ENCODE data around the gene OLIG1. TPM values are rescaled to one million over a fixed set of nuclear protein-coding genes. Genes with fewer than 3 reads are reported as not detected.

OLIG1 gene
- total RNA-seq, 2 donors from 2014 or later: 0.48 TPM; not detected in 1

- 30 to 55% methylated on average over 21 to 45 of the region's 45 CpGs for WGBS, 2 experiments (ENCODE audit: insufficient coverage in 1 of 2, insufficient read length in 1 of 2)
- peak; percentile 79 for DNase-seq
- no peak overlapping the region for H3K9ac ChIP-seq (ENCODE audit: extremely low read depth, low read length, poor library complexity, severe bottlenecking)
- no peak overlapping the region for H3K27ac Mint-ChIP-seq
- TF ChIP-seq, protein P1, sequence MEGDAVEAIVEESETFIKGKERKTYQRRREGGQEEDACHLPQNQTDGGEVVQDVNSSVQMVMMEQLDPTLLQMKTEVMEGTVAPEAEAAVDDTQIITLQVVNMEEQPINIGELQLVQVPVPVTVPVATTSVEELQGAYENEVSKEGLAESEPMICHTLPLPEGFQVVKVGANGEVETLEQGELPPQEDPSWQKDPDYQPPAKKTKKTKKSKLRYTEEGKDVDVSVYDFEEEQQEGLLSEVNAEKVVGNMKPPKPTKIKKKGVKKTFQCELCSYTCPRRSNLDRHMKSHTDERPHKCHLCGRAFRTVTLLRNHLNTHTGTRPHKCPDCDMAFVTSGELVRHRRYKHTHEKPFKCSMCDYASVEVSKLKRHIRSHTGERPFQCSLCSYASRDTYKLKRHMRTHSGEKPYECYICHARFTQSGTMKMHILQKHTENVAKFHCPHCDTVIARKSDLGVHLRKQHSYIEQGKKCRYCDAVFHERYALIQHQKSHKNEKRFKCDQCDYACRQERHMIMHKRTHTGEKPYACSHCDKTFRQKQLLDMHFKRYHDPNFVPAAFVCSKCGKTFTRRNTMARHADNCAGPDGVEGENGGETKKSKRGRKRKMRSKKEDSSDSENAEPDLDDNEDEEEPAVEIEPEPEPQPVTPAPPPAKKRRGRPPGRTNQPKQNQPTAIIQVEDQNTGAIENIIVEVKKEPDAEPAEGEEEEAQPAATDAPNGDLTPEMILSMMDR (conservative IDR thresholded peaks at IDR 0.05): no peak
- peak overlapping the region; percentile 33 for H3K4me3 Mint-ChIP-seq
- no peaks in the 10 kb centered on the region for H3K9me3 ChIP-seq (ENCODE audit: control insufficient read depth, low read length)
- peaks cover 57% of the 10 kb centered on the region for H3K27me3 Mint-ChIP-seq (ENCODE audit: insufficient read depth)
- peaks cover 1% of the 10 kb centered on the region for H3K9me3 Mint-ChIP-seq
- no peaks in the 10 kb centered on the region for H3K36me3 ChIP-seq (ENCODE audit: control insufficient read depth, insufficient read depth, low read length)
- H3K27me3 ChIP-seq (ENCODE audit: control insufficient read depth, insufficient read depth, low read length, poor library complexity, severe bottlenecking): peaks cover 63% of the 10 kb centered on the region
- peak overlapping the region; percentile 66 for H3K4me3 ChIP-seq (ENCODE audit: low read length)
- peaks cover 24% of the 10 kb centered on the region for H3K4me1 Mint-ChIP-seq
- no peak overlapping the region for H3K27ac ChIP-seq (ENCODE audit: low read depth, low read length)
- no peaks in the 10 kb centered on the region for H3K4me1 ChIP-seq (ENCODE audit: control insufficient read depth, insufficient read depth, low read length)
- no peaks in the 10 kb centered on the region for H3K36me3 Mint-ChIP-seq (ENCODE audit: low read depth)
These were observed 39.8 kb downstream of the OLIG1 start for GRCh38 chr21:33109574-33110339.

DNA sequence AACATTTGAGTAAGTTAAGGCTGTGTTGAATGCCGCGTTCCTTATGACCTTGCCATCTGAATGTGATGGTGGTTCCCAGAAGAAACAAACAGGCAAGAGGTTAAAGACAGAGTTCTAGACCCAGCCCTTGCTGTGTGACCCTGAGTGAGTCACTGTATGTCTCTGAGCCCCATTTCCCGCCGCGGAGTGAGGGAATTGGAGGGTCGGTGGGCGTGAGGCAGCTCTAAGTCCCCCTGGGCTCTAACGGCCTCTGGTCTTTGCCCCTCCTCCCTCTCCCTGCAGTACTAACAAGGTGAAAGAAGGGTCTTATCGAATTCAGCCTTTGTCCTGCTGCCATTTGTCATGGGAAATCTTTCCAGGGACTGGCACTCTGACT lies 40.4 kb downstream of the OLIG1 start:
- no peak overlapping the region for H3K27ac ChIP-seq (ENCODE audit: low read depth, low read length)
- peaks cover 19% of the 10 kb centered on the region for H3K4me1 Mint-ChIP-seq
- no peaks in the 10 kb centered on the region for H3K9me3 Mint-ChIP-seq
- no peak overlapping the region for H3K4me3 ChIP-seq (ENCODE audit: low read length)
- H3K27me3 ChIP-seq (ENCODE audit: control insufficient read depth, insufficient read depth, low read length, poor library complexity, severe bottlenecking): peaks cover 64% of the 10 kb centered on the region
- H3K36me3 ChIP-seq (ENCODE audit: control insufficient read depth, insufficient read depth, low read length): no peaks in the 10 kb centered on the region
- H3K27ac Mint-ChIP-seq: no peak overlapping the region
- H3K4me1 ChIP-seq (ENCODE audit: control insufficient read depth, insufficient read depth, low read length): no peaks in the 10 kb centered on the region
- TF ChIP-seq, protein P1 (conservative IDR thresholded peaks at IDR 0.05): no peak
- no peak for DNase-seq
- 72 to 83% methylated on average over 3 to 9 of the region's 9 CpGs for WGBS, 2 experiments (ENCODE audit: insufficient coverage in 1 of 2, insufficient read length in 1 of 2)
- H3K36me3 Mint-ChIP-seq (ENCODE audit: low read depth): no peaks in the 10 kb centered on the region
- peaks cover 55% of the 10 kb centered on the region for H3K27me3 Mint-ChIP-seq (ENCODE audit: insufficient read depth)
- H3K9me3 ChIP-seq (ENCODE audit: control insufficient read depth, low read length): no peaks in the 10 kb centered on the region
- H3K4me3 Mint-ChIP-seq: peak overlapping the region; percentile 33
- no peak overlapping the region for H3K9ac ChIP-seq (ENCODE audit: extremely low read depth, low read length, poor library complexity, severe bottlenecking)

GRCh38 chr21:33111577-33111976 lies 41.6 kb downstream of the OLIG1 start:
- Histone ChIP-seq H3K27ac (ENCODE audit: low read depth, low read length) (no peak overlapping the region), H3K4me3 (ENCODE audit: low read length) (no peak overlapping the region), H3K27me3 (ENCODE audit: control insufficient read depth, insufficient read depth, low read length, poor library complexity, severe bottlenecking) (peaks cover 64% of the 10 kb centered on the region), H3K4me1 (ENCODE audit: control insufficient read depth, insufficient read depth, low read length) (no peaks in the 10 kb centered on the region), H3K36me3 (ENCODE audit: control insufficient read depth, insufficient read depth, low read length) (no peaks in the 10 kb centered on the region), H3K9ac (ENCODE audit: extremely low read depth, low read length, poor library complexity, severe bottlenecking) (no peak overlapping the region), H3K9me3 (ENCODE audit: control insufficient read depth, low read length) (no peaks in the 10 kb centered on the region)
- Mint-ChIP-seq H3K4me3 (no peak overlapping the region), H3K27me3 (ENCODE audit: insufficient read depth) (peaks cover 55% of the 10 kb centered on the region), H3K4me1 (peaks cover 16% of the 10 kb centered on the region), H3K9me3 (no peaks in the 10 kb centered on the region), H3K36me3 (ENCODE audit: low read depth) (no peaks in the 10 kb centered on the region), H3K27ac (no peak overlapping the region)
- WGBS, 2 experiments (ENCODE audit: insufficient coverage in 1 of 2, insufficient read length in 1 of 2): 87 to 90% methylated on average over 6 of the region's 6 CpGs
- no peak for DNase-seq
- TF ChIP-seq, protein P1 (conservative IDR thresholded peaks at IDR 0.05): no peak
